ENCODE measurements around the gene SEMA6B.
A peak's percentile ranks its signal among the peaks of the same experiment; 100 is the strongest.

Gene SEMA6B

DNA sequence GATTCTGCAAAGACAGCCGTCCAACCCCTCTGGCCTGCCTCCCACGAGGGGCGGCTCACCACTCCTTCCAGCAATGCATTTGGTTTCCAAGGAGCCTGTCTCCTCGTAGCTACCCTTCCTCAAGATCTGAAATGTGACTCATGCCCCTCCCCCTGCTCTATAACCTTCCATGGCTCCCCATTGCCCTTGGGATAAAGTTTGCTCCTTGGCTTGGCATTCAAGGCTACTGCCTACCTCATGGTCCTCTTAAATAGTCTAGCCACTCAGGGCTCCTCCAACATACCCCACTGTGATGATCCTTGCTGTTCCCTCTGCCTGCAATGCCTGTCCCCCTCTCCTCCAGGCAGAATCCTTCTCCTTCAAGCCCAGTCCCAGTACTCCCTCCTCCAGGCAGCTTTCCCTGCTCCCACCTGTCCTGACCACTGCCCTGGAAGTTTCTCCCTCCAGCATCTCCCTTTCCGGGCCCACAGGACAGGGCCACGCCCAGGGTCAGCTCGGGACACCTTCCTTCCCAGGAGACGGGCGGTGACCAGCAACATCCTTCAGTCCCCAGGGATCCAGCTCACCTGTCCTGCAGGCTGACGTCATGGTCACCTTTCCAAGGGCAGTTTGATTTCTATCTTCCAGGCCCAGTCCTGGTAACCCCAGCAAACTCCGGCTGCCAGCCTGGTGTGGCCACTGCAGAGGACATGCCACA lies 19.2 kb upstream of the SEMA6B start:
- H3F3A ChIP-seq (ENCODE audit: insufficient read depth), result no peaks in the 10 kb centered on the region
- no peaks in the 10 kb centered on the region for H4K20me1 ChIP-seq (ENCODE audit: low read depth, low read length)
- no peaks in the 10 kb centered on the region for H3K9me2 ChIP-seq (replicated peaks; ENCODE audit: insufficient read depth, low read length)
- H3K4me2 ChIP-seq (ENCODE audit: low read depth, low read length, poor library complexity, severe bottlenecking), result no peak overlapping the region
- TF ChIP-seq EZH2phosphoT487 (conservative IDR thresholded peaks at IDR 0.05; ENCODE audit: low read length), result no peak
- TF ChIP-seq, protein P1, sequence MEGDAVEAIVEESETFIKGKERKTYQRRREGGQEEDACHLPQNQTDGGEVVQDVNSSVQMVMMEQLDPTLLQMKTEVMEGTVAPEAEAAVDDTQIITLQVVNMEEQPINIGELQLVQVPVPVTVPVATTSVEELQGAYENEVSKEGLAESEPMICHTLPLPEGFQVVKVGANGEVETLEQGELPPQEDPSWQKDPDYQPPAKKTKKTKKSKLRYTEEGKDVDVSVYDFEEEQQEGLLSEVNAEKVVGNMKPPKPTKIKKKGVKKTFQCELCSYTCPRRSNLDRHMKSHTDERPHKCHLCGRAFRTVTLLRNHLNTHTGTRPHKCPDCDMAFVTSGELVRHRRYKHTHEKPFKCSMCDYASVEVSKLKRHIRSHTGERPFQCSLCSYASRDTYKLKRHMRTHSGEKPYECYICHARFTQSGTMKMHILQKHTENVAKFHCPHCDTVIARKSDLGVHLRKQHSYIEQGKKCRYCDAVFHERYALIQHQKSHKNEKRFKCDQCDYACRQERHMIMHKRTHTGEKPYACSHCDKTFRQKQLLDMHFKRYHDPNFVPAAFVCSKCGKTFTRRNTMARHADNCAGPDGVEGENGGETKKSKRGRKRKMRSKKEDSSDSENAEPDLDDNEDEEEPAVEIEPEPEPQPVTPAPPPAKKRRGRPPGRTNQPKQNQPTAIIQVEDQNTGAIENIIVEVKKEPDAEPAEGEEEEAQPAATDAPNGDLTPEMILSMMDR (IDR thresholded peaks at IDR 0.05; ENCODE audit: insufficient read depth, low read length, poor library complexity, severe bottlenecking), result no peak
- no peak overlapping the region for H3K27ac ChIP-seq (ENCODE audit: low read depth, low read length)
- H3K36me3 ChIP-seq (ENCODE audit: low read length), result no peaks in the 10 kb centered on the region
- H3K9me3 ChIP-seq (ENCODE audit: insufficient read depth, low read length), result no peaks in the 10 kb centered on the region
- H3K79me2 ChIP-seq (ENCODE audit: insufficient read depth, low read length), result no peaks in the 10 kb centered on the region
- no peak overlapping the region for H2AFZ ChIP-seq (ENCODE audit: low read depth, low read length, severe bottlenecking)
- H3K4me3 ChIP-seq (ENCODE audit: insufficient read depth, low read length, poor library complexity, severe bottlenecking), result no peak overlapping the region
- H3K27me3 ChIP-seq (ENCODE audit: low read length), result no peaks in the 10 kb centered on the region
- H3K9ac ChIP-seq (ENCODE audit: low read length), result no peak overlapping the region

DNA sequence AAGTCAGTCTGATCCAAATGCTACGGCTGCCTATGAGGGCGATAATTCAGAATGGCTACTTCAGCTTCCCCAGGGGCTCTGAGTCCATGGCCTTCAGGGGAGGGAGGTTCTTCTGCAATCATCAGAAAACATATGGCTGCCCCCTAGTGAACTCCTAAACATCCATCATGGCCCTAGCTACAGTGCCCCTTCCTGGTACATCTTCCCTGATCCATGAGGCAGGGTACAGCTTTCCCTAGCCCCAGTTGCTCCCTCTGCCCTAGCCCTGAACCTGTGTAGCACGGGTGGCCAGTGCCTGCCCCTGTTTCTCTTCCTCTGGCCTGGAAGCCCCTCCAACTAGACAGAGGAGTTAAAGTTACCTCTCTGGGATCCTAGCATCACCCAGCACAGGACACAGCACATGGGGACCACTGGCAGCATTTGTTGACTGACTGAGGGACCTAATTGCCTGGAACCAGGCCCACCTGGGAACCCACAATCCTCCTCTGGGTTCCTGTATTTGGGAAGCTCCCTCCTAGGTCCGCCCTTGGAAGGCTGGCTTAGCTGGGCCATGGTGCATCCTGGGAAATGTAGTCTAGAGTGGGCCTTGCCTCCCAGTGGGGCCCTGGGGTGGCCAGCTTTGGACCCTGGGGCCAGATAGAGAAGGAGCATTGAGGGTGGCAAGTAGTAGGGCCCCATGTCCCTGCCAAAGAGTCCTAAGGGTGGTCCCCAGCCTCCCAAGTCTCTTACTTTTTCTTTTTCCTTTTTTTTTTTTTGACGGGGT lies 17.7 kb upstream of the SEMA6B start:
- Histone ChIP-seq H3K27me3 (ENCODE audit: low read length) (no peaks in the 10 kb centered on the region), H2AFZ (ENCODE audit: low read depth, low read length, severe bottlenecking) (no peak overlapping the region), H3K9me3 (ENCODE audit: insufficient read depth, low read length) (no peaks in the 10 kb centered on the region), H3K36me3 (ENCODE audit: low read length) (no peaks in the 10 kb centered on the region), H3K9me2 (replicated peaks; ENCODE audit: insufficient read depth, low read length) (no peaks in the 10 kb centered on the region), H4K20me1 (ENCODE audit: low read depth, low read length) (no peaks in the 10 kb centered on the region), H3K79me2 (ENCODE audit: insufficient read depth, low read length) (no peaks in the 10 kb centered on the region), H3F3A (ENCODE audit: insufficient read depth) (no peaks in the 10 kb centered on the region), H3K9ac (ENCODE audit: low read length) (no peak overlapping the region), H3K27ac (ENCODE audit: low read depth, low read length) (no peak overlapping the region), H3K4me2 (ENCODE audit: low read depth, low read length, poor library complexity, severe bottlenecking) (no peak overlapping the region), H3K4me3 (ENCODE audit: insufficient read depth, low read length, poor library complexity, severe bottlenecking) (no peak overlapping the region)
- TF ChIP-seq, protein P1 (IDR thresholded peaks at IDR 0.05; ENCODE audit: insufficient read depth, low read length, poor library complexity, severe bottlenecking), result no peak
- no peak for TF ChIP-seq EZH2phosphoT487 (conservative IDR thresholded peaks at IDR 0.05; ENCODE audit: low read length)

DNA sequence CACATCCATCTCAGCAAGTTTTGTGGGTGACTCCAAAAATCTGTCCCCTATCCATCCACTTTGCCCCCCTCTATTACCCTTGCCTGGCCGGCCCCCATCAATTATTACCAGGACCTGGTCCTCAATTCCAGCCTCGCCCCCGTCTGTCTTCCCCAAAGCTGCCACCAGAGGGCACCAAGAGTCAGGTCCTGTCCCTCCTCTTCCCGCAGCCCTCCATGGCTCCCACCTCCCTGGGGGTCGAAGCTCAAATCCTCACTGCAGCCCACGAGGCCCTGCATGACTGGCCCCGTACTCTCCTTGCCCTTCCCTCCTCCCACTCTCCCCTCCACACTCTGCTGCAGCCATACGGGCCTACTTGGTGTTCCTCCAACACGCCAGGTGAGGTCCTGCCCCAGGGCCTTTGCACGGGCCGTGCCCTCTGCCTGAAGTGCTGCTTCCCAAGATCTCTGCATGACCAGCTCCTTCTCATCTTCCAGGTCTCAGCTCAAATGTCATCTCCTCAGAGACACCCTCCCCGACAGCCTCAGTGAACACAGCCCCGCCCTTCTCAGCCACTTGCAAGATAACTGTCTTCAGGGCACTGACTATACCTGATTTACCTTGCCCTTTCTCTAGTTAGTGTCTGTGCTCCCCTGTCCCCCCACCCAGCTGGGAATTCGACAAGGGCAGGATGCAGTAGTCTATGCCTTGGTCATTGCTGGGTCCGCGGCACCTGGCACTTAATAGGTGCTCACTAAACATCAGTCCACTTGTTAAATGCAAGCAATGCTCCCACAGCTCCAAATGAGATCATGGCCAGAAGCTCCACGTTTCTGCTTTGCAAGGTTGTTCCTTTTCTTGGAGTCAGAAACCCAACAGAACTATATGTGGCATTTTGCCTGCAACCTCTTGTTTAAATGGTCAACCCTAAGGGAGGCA lies 16.8 kb upstream of the SEMA6B start:
- Histone ChIP-seq H3K36me3 (ENCODE audit: low read length) (no peaks in the 10 kb centered on the region), H3K4me3 (ENCODE audit: insufficient read depth, low read length, poor library complexity, severe bottlenecking) (no peak overlapping the region), H3K79me2 (ENCODE audit: insufficient read depth, low read length) (no peaks in the 10 kb centered on the region), H3K9me3 (ENCODE audit: insufficient read depth, low read length) (no peaks in the 10 kb centered on the region), H2AFZ (ENCODE audit: low read depth, low read length, severe bottlenecking) (no peak overlapping the region), H4K20me1 (ENCODE audit: low read depth, low read length) (no peaks in the 10 kb centered on the region), H3K9ac (ENCODE audit: low read length) (no peak overlapping the region), H3K4me2 (ENCODE audit: low read depth, low read length, poor library complexity, severe bottlenecking) (no peak overlapping the region), H3K27me3 (ENCODE audit: low read length) (no peaks in the 10 kb centered on the region), H3K9me2 (replicated peaks; ENCODE audit: insufficient read depth, low read length) (no peaks in the 10 kb centered on the region), H3K27ac (ENCODE audit: low read depth, low read length) (no peak overlapping the region), H3F3A (ENCODE audit: insufficient read depth) (no peaks in the 10 kb centered on the region)
- no peak for TF ChIP-seq EZH2phosphoT487 (conservative IDR thresholded peaks at IDR 0.05; ENCODE audit: low read length)
- TF ChIP-seq, protein P1 (IDR thresholded peaks at IDR 0.05; ENCODE audit: insufficient read depth, low read length, poor library complexity, severe bottlenecking), result peak; percentile 70
